ENCODE data around the gene ROBO4.

The ROBO4 gene

DNA sequence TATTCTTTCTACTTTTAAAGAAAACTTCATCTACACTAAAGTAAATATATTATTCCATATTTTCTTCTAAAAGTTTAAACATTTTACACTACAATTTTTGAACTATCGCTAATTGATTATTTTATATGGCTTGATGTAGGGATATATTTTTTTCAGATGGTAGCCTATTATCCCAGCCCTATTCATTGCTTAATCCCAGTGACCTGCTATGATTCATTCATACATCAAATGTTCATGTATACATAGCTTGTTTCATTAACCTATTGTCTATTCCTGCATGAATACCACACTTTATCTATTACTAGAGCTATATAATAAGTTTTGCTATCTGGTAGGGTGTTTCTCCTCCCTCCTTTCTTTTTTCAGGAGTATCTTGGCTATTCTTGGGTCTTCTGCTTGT, 5.0 kb upstream of the ROBO4 start:
- H3K4me2 ChIP-seq = no peak overlapping the region
- no peaks in the 10 kb centered on the region for H3K27me3 ChIP-seq (ENCODE audit: insufficient read depth, low read depth)
- H2AFZ ChIP-seq (ENCODE audit: low read depth) = no peak overlapping the region
- H3K4me3 ChIP-seq (IDR thresholded peaks at IDR 0.05; ENCODE audit: insufficient read depth, low read depth, low read length) = no peak overlapping the region
- H3K9ac ChIP-seq = no peak overlapping the region
- no peaks in the 10 kb centered on the region for H3K36me3 ChIP-seq (ENCODE audit: insufficient read depth)
- TF ChIP-seq, protein P1, sequence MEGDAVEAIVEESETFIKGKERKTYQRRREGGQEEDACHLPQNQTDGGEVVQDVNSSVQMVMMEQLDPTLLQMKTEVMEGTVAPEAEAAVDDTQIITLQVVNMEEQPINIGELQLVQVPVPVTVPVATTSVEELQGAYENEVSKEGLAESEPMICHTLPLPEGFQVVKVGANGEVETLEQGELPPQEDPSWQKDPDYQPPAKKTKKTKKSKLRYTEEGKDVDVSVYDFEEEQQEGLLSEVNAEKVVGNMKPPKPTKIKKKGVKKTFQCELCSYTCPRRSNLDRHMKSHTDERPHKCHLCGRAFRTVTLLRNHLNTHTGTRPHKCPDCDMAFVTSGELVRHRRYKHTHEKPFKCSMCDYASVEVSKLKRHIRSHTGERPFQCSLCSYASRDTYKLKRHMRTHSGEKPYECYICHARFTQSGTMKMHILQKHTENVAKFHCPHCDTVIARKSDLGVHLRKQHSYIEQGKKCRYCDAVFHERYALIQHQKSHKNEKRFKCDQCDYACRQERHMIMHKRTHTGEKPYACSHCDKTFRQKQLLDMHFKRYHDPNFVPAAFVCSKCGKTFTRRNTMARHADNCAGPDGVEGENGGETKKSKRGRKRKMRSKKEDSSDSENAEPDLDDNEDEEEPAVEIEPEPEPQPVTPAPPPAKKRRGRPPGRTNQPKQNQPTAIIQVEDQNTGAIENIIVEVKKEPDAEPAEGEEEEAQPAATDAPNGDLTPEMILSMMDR (conservative IDR thresholded peaks at IDR 0.05; ENCODE audit: low read depth, low read length) = no peak
- no peaks in the 10 kb centered on the region for H3K79me2 ChIP-seq (ENCODE audit: insufficient read depth, low read depth)
- no peaks in the 10 kb centered on the region for H4K20me1 ChIP-seq (ENCODE audit: insufficient read depth)
- H3K4me1 ChIP-seq (ENCODE audit: low read depth, poor library complexity, severe bottlenecking) = no peaks in the 10 kb centered on the region
- no peak overlapping the region for H3K27ac ChIP-seq

DNA sequence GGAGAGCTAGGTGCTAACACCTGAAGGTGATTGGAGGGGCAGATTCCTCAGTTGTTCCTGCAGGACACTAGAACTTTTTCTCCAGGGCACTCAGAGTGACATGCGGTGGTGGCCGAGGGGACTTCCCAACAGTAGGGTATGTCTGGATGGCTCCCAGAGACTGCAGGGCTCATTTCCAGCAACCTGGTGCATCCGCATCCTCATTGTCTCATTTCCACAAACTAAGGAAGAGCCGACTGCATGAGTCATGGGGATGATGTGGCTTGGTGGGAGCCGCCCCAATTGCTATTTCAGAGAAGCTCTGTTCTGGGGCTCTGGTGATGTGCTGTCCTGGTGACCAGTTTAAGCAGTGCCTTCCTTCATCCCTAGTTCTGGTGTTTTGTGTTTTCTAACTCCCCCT, 2.8 kb upstream of the ROBO4 start:
- H3K36me3 ChIP-seq (ENCODE audit: insufficient read depth) = no peaks in the 10 kb centered on the region
- no peak overlapping the region for H3K9ac ChIP-seq
- H4K20me1 ChIP-seq (ENCODE audit: insufficient read depth) = no peaks in the 10 kb centered on the region
- no peak overlapping the region for H3K4me2 ChIP-seq
- no peaks in the 10 kb centered on the region for H3K79me2 ChIP-seq (ENCODE audit: insufficient read depth, low read depth)
- H3K4me1 ChIP-seq (ENCODE audit: low read depth, poor library complexity, severe bottlenecking) = no peaks in the 10 kb centered on the region
- TF ChIP-seq, protein P1 (conservative IDR thresholded peaks at IDR 0.05; ENCODE audit: low read depth, low read length) = no peak
- H3K4me3 ChIP-seq (IDR thresholded peaks at IDR 0.05; ENCODE audit: insufficient read depth, low read depth, low read length) = no peak overlapping the region
- no peak overlapping the region for H2AFZ ChIP-seq (ENCODE audit: low read depth)
- H3K27me3 ChIP-seq (ENCODE audit: insufficient read depth, low read depth) = no peaks in the 10 kb centered on the region
- H3K27ac ChIP-seq = no peak overlapping the region

DNA sequence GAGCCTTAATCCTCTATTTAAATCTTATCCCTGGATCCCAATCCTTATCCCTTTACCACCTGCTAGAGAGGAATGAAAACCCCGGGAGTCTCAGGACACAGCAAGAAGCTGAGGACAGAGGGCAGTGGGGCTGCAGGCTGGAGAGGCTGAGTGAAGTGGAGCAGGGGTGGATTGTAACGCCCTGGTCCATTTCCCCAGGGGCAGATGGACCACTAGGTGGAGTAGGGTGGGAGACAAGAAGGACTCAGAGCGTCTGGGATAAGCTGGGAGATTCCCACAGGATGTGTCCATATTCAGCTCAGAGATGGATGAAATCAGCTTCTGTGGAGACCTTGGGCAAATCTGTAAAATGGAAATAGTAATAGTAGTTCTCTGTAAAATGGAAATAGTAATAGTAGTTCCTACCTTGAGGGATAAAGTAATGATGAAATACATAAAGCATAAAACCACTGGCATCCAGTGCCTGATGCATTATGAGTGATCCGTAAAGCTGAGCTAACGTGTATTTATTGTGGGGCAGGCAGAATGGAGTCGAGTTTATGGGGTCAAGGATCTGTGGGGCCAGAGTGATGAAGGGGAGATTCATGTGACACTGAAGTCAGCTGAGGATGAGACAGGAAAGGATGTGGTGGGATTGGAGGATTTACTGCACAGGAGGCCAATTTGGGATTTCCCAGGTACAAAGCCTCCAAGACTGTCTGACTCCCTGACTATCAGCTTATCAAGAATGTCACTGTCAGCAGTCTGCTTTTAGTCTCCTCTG, 1.9 kb upstream of the ROBO4 start:
- TF ChIP-seq, protein P1 (conservative IDR thresholded peaks at IDR 0.05; ENCODE audit: low read depth, low read length) = no peak
- H2AFZ ChIP-seq (ENCODE audit: low read depth) = no peak overlapping the region
- no peak overlapping the region for H3K4me2 ChIP-seq

DNA sequence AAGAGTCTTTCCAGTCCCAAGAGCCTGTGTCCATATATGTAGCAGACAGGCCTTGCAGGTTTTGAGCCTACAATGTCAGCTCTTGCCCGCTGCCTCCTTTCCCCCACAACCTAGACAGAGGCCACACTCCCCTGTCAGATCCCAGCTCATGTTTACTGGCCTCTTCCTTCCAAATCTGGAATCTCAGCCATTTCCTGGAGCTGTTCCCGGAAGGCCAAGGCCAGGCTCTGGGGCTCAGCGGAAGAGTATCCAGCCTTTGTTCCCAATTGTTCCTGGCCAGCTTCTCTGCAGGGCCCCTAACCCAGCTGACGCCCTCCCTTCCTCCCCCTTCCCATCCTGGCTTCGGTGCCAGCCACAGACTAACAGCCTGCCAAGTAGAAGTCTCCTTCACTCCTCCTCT, 1.0 kb upstream of the ROBO4 start:
- no peak overlapping the region for H2AFZ ChIP-seq (ENCODE audit: low read depth)
- H3K27ac ChIP-seq = no peak overlapping the region
- no peaks in the 10 kb centered on the region for H3K27me3 ChIP-seq (ENCODE audit: insufficient read depth, low read depth)
- H3K79me2 ChIP-seq (ENCODE audit: insufficient read depth, low read depth) = no peaks in the 10 kb centered on the region
- H3K4me2 ChIP-seq = no peak overlapping the region
- no peaks in the 10 kb centered on the region for H4K20me1 ChIP-seq (ENCODE audit: insufficient read depth)
- no peaks in the 10 kb centered on the region for H3K36me3 ChIP-seq (ENCODE audit: insufficient read depth)
- TF ChIP-seq, protein P1 (conservative IDR thresholded peaks at IDR 0.05; ENCODE audit: low read depth, low read length) = no peak
- H3K4me1 ChIP-seq (ENCODE audit: low read depth, poor library complexity, severe bottlenecking) = no peaks in the 10 kb centered on the region
- H3K9ac ChIP-seq = no peak overlapping the region
- no peak overlapping the region for H3K4me3 ChIP-seq (IDR thresholded peaks at IDR 0.05; ENCODE audit: insufficient read depth, low read depth, low read length)

More for the DNA sequence above, 1.9 kb upstream of the ROBO4 start:
- H3K4me1 ChIP-seq (ENCODE audit: low read depth, poor library complexity, severe bottlenecking) = no peaks in the 10 kb centered on the region
- no peaks in the 10 kb centered on the region for H3K27me3 ChIP-seq (ENCODE audit: insufficient read depth, low read depth)
- H3K36me3 ChIP-seq (ENCODE audit: insufficient read depth) = no peaks in the 10 kb centered on the region
- no peak overlapping the region for H3K4me3 ChIP-seq (IDR thresholded peaks at IDR 0.05; ENCODE audit: insufficient read depth, low read depth, low read length)
- no peak overlapping the region for H3K27ac ChIP-seq
- no peaks in the 10 kb centered on the region for H4K20me1 ChIP-seq (ENCODE audit: insufficient read depth)
- H3K79me2 ChIP-seq (ENCODE audit: insufficient read depth, low read depth) = no peaks in the 10 kb centered on the region
- H3K9ac ChIP-seq = no peak overlapping the region
